Measurements from ENCODE around the gene COG5. TPM values are rescaled to one million over a fixed set of nuclear protein-coding genes. Genes with fewer than 3 reads are reported as not detected.

COG5 gene
- total and polyA plus RNA-seq, 9 of the 15 experiments (the other 6 are each of a cell fraction or from before 2014, with no cell fraction given) = 15.3 to 75.1 (median 56.4) TPM

DNA sequence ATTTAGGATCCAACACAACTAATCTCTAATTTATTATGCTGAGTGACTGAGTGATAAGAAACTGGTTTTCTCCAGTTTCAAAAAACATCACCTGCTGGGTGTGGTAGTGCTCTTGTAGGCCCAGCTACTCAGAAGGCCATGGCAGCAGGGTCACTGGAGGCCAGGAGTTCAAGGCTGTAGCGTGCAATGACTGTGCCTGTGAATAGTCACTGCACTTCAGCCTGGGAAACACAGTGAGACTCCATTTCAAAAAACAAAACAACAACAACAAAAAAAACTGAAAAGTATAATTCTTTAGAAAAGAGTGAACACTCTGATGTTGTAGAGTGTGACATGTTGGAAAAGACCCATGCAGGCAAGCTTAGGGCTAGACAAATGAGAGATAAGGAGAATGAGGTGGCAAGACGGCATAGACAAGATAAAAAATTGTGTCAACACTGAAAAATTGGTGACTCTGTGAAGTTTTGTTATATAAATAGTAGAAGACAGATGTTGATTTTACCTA, 243.9 kb downstream of the COG5 start (continued):
- TF ChIP-seq, protein P1, sequence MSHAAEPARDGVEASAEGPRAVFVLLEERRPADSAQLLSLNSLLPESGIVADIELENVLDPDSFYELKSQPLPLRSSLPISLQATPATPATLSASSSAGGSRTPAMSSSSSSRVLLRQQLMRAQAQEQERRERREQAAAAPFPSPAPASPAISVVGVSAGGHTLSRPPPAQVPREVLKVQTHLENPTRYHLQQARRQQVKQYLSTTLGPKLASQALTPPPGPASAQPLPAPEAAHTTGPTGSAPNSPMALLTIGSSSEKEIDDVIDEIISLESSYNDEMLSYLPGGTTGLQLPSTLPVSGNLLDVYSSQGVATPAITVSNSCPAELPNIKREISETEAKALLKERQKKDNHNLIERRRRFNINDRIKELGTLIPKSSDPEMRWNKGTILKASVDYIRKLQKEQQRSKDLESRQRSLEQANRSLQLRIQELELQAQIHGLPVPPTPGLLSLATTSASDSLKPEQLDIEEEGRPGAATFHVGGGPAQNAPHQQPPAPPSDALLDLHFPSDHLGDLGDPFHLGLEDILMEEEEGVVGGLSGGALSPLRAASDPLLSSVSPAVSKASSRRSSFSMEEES (CRISPR knock-in tag; IDR thresholded peaks at IDR 0.05) = no peak
- TF ChIP-seq MYC (IDR thresholded peaks at IDR 0.05; ENCODE audit: low read depth, low read length) = no peak
- no peak for TF ChIP-seq MYC (CRISPR knock-in tag; IDR thresholded peaks at IDR 0.05; ENCODE audit: borderline replicate concordance, low read depth)
- TF ChIP-seq PTRF (tag; IDR thresholded peaks at IDR 0.05) = no peak
- no peak; the same call in 1 of the 2 replicates for TF ChIP-seq GATA2 (CRISPR knock-in tag; IDR thresholded peaks at IDR 0.05)
- no peak for TF ChIP-seq TGIF2 (CRISPR knock-in tag; IDR thresholded peaks at IDR 0.05)
- TF ChIP-seq FUS (optimal IDR thresholded peaks at IDR 0.05; ENCODE audit: low read depth, low read length) = no peak
- TF ChIP-seq NCOA6 (IDR thresholded peaks at IDR 0.05) = no peak
- TF ChIP-seq ELF2 (CRISPR knock-in tag; IDR thresholded peaks at IDR 0.05) = no peak
- no peak for TF ChIP-seq PYGO2 (tag; IDR thresholded peaks at IDR 0.05)
- TF ChIP-seq HDAC8 (tag; IDR thresholded peaks at IDR 0.05) = no peak
- no peak for TF ChIP-seq FOS (IDR thresholded peaks at IDR 0.05; ENCODE audit: extremely low read depth, insufficient read length)
- no peak for TF ChIP-seq FIP1L1 (IDR thresholded peaks at IDR 0.05; ENCODE audit: low read depth, low read length, poor library complexity, severe bottlenecking)
- TF ChIP-seq RBM22 (IDR thresholded peaks at IDR 0.05; ENCODE audit: low read depth, low read length, poor library complexity, severe bottlenecking) = no peak
- no peak for TF ChIP-seq PHB (CRISPR knock-in tag; IDR thresholded peaks at IDR 0.05)
- TF ChIP-seq BRCA1 (IDR thresholded peaks at IDR 0.05) = no peak
- TF ChIP-seq BRCA1 (CRISPR knock-in tag; IDR thresholded peaks at IDR 0.05) = no peak
- TF ChIP-seq, protein P2, sequence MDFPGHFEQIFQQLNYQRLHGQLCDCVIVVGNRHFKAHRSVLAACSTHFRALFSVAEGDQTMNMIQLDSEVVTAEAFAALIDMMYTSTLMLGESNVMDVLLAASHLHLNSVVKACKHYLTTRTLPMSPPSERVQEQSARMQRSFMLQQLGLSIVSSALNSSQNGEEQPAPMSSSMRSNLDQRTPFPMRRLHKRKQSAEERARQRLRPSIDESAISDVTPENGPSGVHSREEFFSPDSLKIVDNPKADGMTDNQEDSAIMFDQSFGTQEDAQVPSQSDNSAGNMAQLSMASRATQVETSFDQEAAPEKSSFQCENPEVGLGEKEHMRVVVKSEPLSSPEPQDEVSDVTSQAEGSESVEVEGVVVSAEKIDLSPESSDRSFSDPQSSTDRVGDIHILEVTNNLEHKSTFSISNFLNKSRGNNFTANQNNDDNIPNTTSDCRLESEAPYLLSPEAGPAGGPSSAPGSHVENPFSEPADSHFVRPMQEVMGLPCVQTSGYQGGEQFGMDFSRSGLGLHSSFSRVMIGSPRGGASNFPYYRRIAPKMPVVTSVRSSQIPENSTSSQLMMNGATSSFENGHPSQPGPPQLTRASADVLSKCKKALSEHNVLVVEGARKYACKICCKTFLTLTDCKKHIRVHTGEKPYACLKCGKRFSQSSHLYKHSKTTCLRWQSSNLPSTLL (IDR thresholded peaks at IDR 0.05) = no peak
- no peak for TF ChIP-seq HNRNPUL1 (IDR thresholded peaks at IDR 0.05; ENCODE audit: low read length)
- TF ChIP-seq, protein P3, sequence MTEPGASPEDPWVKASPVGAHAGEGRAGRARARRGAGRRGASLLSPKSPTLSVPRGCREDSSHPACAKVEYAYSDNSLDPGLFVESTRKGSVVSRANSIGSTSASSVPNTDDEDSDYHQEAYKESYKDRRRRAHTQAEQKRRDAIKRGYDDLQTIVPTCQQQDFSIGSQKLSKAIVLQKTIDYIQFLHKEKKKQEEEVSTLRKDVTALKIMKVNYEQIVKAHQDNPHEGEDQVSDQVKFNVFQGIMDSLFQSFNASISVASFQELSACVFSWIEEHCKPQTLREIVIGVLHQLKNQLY (CRISPR knock-in tag; conservative IDR thresholded peaks at IDR 0.05) = no peak
- TF ChIP-seq, protein P4, sequence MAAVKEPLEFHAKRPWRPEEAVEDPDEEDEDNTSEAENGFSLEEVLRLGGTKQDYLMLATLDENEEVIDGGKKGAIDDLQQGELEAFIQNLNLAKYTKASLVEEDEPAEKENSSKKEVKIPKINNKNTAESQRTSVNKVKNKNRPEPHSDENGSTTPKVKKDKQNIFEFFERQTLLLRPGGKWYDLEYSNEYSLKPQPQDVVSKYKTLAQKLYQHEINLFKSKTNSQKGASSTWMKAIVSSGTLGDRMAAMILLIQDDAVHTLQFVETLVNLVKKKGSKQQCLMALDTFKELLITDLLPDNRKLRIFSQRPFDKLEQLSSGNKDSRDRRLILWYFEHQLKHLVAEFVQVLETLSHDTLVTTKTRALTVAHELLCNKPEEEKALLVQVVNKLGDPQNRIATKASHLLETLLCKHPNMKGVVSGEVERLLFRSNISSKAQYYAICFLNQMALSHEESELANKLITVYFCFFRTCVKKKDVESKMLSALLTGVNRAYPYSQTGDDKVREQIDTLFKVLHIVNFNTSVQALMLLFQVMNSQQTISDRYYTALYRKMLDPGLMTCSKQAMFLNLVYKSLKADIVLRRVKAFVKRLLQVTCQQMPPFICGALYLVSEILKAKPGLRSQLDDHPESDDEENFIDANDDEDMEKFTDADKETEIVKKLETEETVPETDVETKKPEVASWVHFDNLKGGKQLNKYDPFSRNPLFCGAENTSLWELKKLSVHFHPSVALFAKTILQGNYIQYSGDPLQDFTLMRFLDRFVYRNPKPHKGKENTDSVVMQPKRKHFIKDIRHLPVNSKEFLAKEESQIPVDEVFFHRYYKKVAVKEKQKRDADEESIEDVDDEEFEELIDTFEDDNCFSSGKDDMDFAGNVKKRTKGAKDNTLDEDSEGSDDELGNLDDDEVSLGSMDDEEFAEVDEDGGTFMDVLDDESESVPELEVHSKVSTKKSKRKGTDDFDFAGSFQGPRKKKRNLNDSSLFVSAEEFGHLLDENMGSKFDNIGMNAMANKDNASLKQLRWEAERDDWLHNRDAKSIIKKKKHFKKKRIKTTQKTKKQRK (IDR thresholded peaks at IDR 0.05; ENCODE audit: borderline replicate concordance, low read depth, low read length) = no peak
